Measurements from ENCODE around the gene CLOCK.

Gene CLOCK

GRCh38 chr4:55543858-55544257, 2.9 kb downstream of the CLOCK start:
- DNase-seq = peak in 2 of 3 donors; percentile 1 to 28

GRCh38 chr4:55540271-55540670, 6.4 kb downstream of the CLOCK start:
- no peak for DNase-seq

GRCh38 chr4:55539658-55540057, 7.1 kb downstream of the CLOCK start:
- no peak for DNase-seq

GRCh38 chr4:55538531-55538930, 8.2 kb downstream of the CLOCK start:
- no peak for DNase-seq

- no peak for DNase-seq
Measured at GRCh38 chr4:55534306-55534705, 12.4 kb downstream of the CLOCK start.

GRCh38 chr4:55530691-55531090, 16.0 kb downstream of the CLOCK start:
- peak; percentile 19 to 42 (median 29) for DNase-seq

GRCh38 chr4:55530167-55530566, 16.5 kb downstream of the CLOCK start:
- no peak for DNase-seq

- DNase-seq = no peak
Measured at GRCh38 chr4:55528491-55528890, 18.2 kb downstream of the CLOCK start.

- DNase-seq = peak in 1 of 3 donors; percentile 3
Measured at GRCh38 chr4:55524844-55525571, 21.7 kb downstream of the CLOCK start.

- DNase-seq = no peak
Measured at GRCh38 chr4:55518442-55518841, 28.3 kb downstream of the CLOCK start.

- DNase-seq = no peak
Measured at GRCh38 chr4:55517526-55518229, 29.0 kb downstream of the CLOCK start.

GRCh38 chr4:55512922-55513571, 33.7 kb downstream of the CLOCK start:
- no peak for DNase-seq

GRCh38 chr4:55512077-55512476, 34.6 kb downstream of the CLOCK start:
- DNase-seq = no peak

GRCh38 chr4:55510685-55511084, 36.0 kb downstream of the CLOCK start:
- no peak for DNase-seq

- DNase-seq = no peak
Measured at GRCh38 chr4:55509266-55509665, 37.4 kb downstream of the CLOCK start.

GRCh38 chr4:55507612-55508011, 39.1 kb downstream of the CLOCK start:
- no peak for DNase-seq

GRCh38 chr4:55503169-55503568, 43.5 kb downstream of the CLOCK start:
- DNase-seq = peak in 2 of 3 donors; percentile 42 to 46

GRCh38 chr4:55500072-55500471, 46.6 kb downstream of the CLOCK start:
- no peak for DNase-seq

GRCh38 chr4:55499495-55499894, 47.2 kb downstream of the CLOCK start:
- no peak for DNase-seq

GRCh38 chr4:55498051-55498450, 48.7 kb downstream of the CLOCK start:
- DNase-seq = no peak

GRCh38 chr4:55491486-55491885, 55.2 kb downstream of the CLOCK start:
- no peak for DNase-seq

- no peak for DNase-seq
Measured at GRCh38 chr4:55488716-55489115, 58.0 kb downstream of the CLOCK start.

GRCh38 chr4:55485821-55486220, 60.9 kb downstream of the CLOCK start:
- no peak for DNase-seq

GRCh38 chr4:55483315-55483714, 63.4 kb downstream of the CLOCK start:
- no peak for DNase-seq
